VCaP (cell line): ENCODE measurements around the gene NAA50.
A peak's percentile ranks its signal among the peaks of the same experiment; 100 is the strongest.

ENCODE experiments used
- H3K27ac ChIP-seq: fragments of 450-650 bp; 2 replicates; pipeline ENCODE4 v1.5.1; 2017
- CTCF ChIP-seq: fragments of 450-650 bp; conservative IDR thresholded peaks from 2 replicates; pipeline ENCODE4 v1.5.1; 2017; ENCODE audit warnings: mild to moderate bottlenecking, moderate library complexity

NAA50 gene

GRCh38 chr3:113685956-113686721 lies 59.9 kb downstream of the NAA50 start:
- TF ChIP-seq CTCF = no peak
- no peak overlapping the region for H3K27ac ChIP-seq

DNA sequence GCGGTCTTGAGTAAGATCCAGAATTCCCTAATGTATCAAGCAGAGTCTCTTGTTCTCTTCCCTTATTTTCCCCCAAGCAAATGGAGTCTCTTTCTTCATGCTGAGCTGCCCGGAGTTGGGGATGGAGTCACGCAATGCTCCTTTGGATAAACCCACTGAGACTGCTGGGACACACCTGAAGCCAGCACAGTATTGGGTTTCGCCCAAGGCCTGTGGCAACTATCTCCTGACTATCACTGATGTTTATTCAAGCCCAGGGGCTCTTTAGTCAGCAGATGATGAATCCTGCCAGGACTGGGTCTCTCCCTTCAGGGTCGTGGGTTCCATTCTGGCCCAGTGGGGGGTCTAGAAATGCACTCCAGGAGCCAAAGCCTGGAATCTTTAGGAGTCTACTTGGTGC lies 60.9 kb downstream of the NAA50 start:
- TF ChIP-seq CTCF = no peak
- no peak overlapping the region for H3K27ac ChIP-seq

DNA sequence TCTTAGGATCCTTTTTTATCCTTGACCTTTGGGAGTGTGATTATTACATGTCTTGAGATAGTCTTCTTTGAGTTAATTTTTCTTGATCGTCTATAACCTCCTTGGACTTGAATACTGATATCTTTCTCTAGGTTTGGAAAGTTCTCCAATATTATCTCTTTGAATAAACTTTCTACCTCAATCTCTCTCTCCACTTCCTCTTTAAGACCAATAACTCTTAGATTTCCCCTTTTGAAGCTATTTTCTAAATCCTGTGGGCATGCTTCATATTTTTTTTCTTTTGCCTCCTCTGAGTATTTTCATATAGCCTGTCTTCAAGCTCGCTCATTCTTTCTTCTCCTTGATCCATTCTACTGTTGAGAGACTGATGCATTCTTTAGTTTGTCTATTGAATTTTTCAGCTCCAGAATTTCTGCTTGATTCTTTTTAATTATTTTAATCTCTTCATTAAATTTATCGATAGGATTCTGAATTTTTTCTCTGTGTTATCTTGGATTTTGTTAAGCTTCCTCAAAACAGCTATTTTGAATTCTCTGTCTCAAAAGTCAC lies 61.7 kb downstream of the NAA50 start:
- TF ChIP-seq CTCF = no peak
- no peak overlapping the region for H3K27ac ChIP-seq

DNA sequence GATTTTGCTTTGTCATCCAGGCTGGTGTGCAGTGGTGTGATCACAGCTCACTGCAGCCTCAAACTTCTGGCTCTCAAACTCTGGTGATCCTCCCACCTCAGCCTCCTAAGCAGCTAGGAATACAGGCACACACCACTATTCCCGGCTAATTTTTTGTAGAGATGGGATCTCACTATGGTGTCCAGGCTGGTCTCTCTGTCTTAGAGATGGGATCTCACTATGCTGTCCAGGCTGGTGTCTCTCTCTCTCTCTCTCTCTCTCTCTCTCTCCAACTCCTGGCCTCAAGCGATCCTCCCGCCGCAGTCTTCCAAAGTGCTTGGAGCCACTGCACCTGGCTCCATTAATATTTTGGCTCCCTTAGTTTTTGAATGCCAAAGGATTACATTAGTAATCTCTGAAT lies 67.3 kb downstream of the NAA50 start:
- H3K27ac ChIP-seq = no peak overlapping the region
- TF ChIP-seq CTCF = no peak

DNA sequence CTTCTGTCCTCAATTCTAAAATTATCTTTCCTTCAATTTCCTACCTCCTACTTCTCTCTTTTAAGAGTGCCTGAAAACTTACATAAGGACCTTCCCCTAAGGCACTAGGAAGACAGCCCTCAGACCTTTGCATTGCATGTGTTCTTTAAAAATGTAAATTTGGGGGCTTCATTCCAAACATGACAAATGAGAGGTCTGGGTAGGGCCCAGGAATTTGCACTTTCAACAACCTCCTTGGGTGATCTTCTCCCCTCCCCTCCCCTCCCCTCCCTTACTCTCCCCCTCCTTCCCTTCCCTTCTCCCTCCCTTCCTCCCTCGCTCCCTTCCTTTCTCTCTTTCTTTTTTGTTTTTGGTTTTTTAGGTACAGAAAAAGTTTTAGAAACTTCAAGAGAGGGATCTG lies 68.3 kb downstream of the NAA50 start:
- no peak for TF ChIP-seq CTCF
- no peak overlapping the region for H3K27ac ChIP-seq

DNA sequence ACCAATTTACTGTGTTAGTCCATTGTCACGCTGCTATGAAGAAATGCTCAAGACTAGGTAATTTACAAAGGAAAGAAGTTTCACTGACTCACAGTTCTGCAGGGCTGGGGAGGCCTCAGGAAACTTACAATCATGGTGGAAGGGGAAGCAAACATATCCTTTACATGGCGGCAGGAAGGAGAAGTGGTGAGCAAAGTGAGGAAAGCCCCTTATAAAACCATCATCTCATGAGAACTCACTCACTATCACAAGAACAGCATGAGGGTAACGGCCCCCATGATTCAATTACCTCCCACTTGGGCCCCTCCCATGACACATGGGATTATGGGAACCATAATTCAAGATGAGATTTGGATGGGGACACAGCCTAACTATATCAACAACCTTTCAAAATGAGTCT lies 69.8 kb downstream of the NAA50 start:
- no peak for TF ChIP-seq CTCF
- H3K27ac ChIP-seq = no peak overlapping the region

DNA sequence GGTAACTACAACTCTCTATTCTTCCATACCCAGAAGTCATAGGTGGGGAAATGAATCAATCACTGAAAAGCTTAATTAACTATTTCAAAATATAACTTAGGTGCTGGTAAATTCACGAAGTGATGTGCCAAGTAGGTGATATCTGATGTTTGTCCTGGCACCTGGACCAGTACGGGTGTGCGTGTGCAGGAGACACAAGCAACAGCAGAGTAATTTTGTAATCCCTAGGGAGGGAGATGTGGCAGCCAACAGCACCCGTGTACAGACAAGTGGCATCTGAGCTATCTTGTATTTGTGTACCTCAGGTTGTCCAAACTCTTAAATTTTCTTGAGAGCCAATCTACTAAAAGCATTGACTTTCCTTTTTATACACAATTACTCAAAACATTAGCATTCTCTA lies 72.5 kb downstream of the NAA50 start:
- TF ChIP-seq CTCF = no peak

More for the DNA sequence above, 72.5 kb downstream of the NAA50 start:
- H3K27ac ChIP-seq = peak overlapping the region; percentile 40
